ENCODE results near the gene PCMT1. TPM values are rescaled to one million over a fixed set of nuclear protein-coding genes. Genes with fewer than 3 reads are reported as not detected.
"Not testable (repeated sequence)": the region's sequence is repeated elsewhere in the genome, so short reads cannot be mapped to it uniquely, and the experiment has no call there.

The PCMT1 gene
- total RNA-seq, 2 donors from 2014 or later = 68.5 to 72.6 TPM

GRCh38 chr6:149852180-149852579, 102.6 kb downstream of the PCMT1 start:
- Histone ChIP-seq H3K27ac (ENCODE audit: low read depth, low read length) (no peak overlapping the region), H3K9me3 (ENCODE audit: control insufficient read depth, low read length) (no peaks in the 10 kb centered on the region), H3K27me3 (ENCODE audit: control insufficient read depth, insufficient read depth, low read length, poor library complexity, severe bottlenecking) (peaks cover 89% of the 10 kb centered on the region), H3K4me1 (ENCODE audit: control insufficient read depth, insufficient read depth, low read length) (no peaks in the 10 kb centered on the region), H3K4me3 (ENCODE audit: low read length) (no peak overlapping the region), H3K36me3 (ENCODE audit: control insufficient read depth, insufficient read depth, low read length) (no peaks in the 10 kb centered on the region), H3K9ac (ENCODE audit: extremely low read depth, low read length, poor library complexity, severe bottlenecking) (no peak overlapping the region)
- Mint-ChIP-seq H3K36me3 (ENCODE audit: low read depth) (no peaks in the 10 kb centered on the region), H3K27ac (no peak overlapping the region), H3K4me3 (no peak overlapping the region), H3K4me1 (peaks cover 17% of the 10 kb centered on the region), H3K9me3 (no peaks in the 10 kb centered on the region), H3K27me3 (ENCODE audit: insufficient read depth) (peaks cover 52% of the 10 kb centered on the region)
- TF ChIP-seq, protein P1, sequence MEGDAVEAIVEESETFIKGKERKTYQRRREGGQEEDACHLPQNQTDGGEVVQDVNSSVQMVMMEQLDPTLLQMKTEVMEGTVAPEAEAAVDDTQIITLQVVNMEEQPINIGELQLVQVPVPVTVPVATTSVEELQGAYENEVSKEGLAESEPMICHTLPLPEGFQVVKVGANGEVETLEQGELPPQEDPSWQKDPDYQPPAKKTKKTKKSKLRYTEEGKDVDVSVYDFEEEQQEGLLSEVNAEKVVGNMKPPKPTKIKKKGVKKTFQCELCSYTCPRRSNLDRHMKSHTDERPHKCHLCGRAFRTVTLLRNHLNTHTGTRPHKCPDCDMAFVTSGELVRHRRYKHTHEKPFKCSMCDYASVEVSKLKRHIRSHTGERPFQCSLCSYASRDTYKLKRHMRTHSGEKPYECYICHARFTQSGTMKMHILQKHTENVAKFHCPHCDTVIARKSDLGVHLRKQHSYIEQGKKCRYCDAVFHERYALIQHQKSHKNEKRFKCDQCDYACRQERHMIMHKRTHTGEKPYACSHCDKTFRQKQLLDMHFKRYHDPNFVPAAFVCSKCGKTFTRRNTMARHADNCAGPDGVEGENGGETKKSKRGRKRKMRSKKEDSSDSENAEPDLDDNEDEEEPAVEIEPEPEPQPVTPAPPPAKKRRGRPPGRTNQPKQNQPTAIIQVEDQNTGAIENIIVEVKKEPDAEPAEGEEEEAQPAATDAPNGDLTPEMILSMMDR (conservative IDR thresholded peaks at IDR 0.05) = no peak
- DNase-seq = no peak
- WGBS, 2 experiments (ENCODE audit: insufficient coverage in 1 of 2, insufficient read length in 1 of 2) = 84 to 90% methylated on average over 2 to 6 of the region's 6 CpGs

GRCh38 chr6:149852881-149853280, 103.3 kb downstream of the PCMT1 start:
- Histone ChIP-seq H3K4me3 (ENCODE audit: low read length) (no peak overlapping the region), H3K9ac (ENCODE audit: extremely low read depth, low read length, poor library complexity, severe bottlenecking) (no peak overlapping the region), H3K36me3 (ENCODE audit: control insufficient read depth, insufficient read depth, low read length) (no peaks in the 10 kb centered on the region), H3K9me3 (ENCODE audit: control insufficient read depth, low read length) (no peaks in the 10 kb centered on the region), H3K27ac (ENCODE audit: low read depth, low read length) (no peak overlapping the region), H3K4me1 (ENCODE audit: control insufficient read depth, insufficient read depth, low read length) (no peaks in the 10 kb centered on the region), H3K27me3 (ENCODE audit: control insufficient read depth, insufficient read depth, low read length, poor library complexity, severe bottlenecking) (peaks cover 88% of the 10 kb centered on the region)
- 94 to 100% methylated on average over 8 to 12 of the region's 12 CpGs for WGBS, 2 experiments (ENCODE audit: insufficient coverage in 1 of 2, insufficient read length in 1 of 2)
- no peak overlapping the region for H3K4me3 Mint-ChIP-seq
- H3K36me3 Mint-ChIP-seq (ENCODE audit: low read depth) = no peaks in the 10 kb centered on the region
- no peak for DNase-seq
- H3K27ac Mint-ChIP-seq = no peak overlapping the region
- H3K9me3 Mint-ChIP-seq = no peaks in the 10 kb centered on the region
- H3K27me3 Mint-ChIP-seq (ENCODE audit: insufficient read depth) = peaks cover 52% of the 10 kb centered on the region
- peaks cover 17% of the 10 kb centered on the region for H3K4me1 Mint-ChIP-seq
- TF ChIP-seq, protein P1 (conservative IDR thresholded peaks at IDR 0.05) = no peak

DNA sequence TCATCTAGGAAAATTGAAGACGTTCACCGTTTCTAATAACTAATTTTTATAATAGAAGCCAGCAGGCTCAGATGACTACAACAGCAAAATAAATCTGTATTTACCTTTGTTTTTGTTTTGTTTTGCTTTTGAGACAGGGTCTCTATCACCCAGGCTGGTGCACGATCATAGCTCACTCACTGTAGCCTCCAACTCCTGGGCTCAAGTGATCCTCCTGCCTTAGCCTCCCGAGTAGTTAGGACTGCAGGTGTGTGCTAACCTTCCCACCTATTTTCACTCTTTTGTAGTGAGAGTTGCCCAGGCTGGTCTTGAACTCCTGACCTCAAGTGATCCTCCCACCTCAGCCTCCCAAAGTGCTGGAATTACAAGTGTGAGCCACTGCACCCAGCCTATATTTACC, 104.5 kb downstream of the PCMT1 start:
- peaks cover 17% of the 10 kb centered on the region for H3K4me1 Mint-ChIP-seq
- H3K36me3 ChIP-seq (ENCODE audit: control insufficient read depth, insufficient read depth, low read length); DNase-seq; H3K36me3 Mint-ChIP-seq (ENCODE audit: low read depth); H3K27ac ChIP-seq (ENCODE audit: low read depth, low read length); H3K9me3 ChIP-seq (ENCODE audit: control insufficient read depth, low read length); H3K4me3 ChIP-seq (ENCODE audit: low read length); H3K9me3 Mint-ChIP-seq; H3K4me1 ChIP-seq (ENCODE audit: control insufficient read depth, insufficient read depth, low read length); H3K4me3 Mint-ChIP-seq; H3K27ac Mint-ChIP-seq; H3K9ac ChIP-seq (ENCODE audit: extremely low read depth, low read length, poor library complexity, severe bottlenecking): not testable (repeated sequence)
- 88 to 93% methylated on average over 3 to 4 of the region's 4 CpGs for whole genome bisulfite sequencing, 2 experiments (ENCODE audit: insufficient coverage in 1 of 2, insufficient read length in 1 of 2)
- peaks cover 77% of the 10 kb centered on the region for H3K27me3 ChIP-seq (ENCODE audit: control insufficient read depth, insufficient read depth, low read length, poor library complexity, severe bottlenecking)
- peaks cover 45% of the 10 kb centered on the region for H3K27me3 Mint-ChIP-seq (ENCODE audit: insufficient read depth)

DNA sequence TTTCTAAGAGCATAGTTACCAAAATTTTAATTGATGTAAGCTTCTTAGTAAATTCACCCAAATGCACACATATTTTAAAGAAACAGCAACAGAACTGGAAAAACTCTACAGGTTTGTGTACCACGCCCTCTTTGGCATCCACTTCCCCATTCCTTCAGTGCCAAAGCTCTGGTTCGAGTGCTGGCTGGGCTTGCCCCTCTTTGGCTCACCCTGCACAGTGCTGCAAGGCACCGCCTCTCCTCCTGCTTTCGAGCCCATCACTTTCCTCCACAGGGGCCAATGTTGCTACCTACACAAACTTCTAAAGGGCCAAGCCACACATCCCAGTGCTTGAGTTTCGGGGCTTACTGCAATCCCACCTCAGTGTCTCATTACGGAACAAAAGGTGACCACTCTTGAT, 105.0 kb downstream of the PCMT1 start:
- DNase-seq = no peak
- TF ChIP-seq, protein P1 (conservative IDR thresholded peaks at IDR 0.05) = no peak
- no peak overlapping the region for H3K4me3 ChIP-seq (ENCODE audit: low read length)
- 87 to 96% methylated on average over 6 of the region's 6 CpGs for WGBS, 2 experiments (ENCODE audit: insufficient coverage in 1 of 2, insufficient read length in 1 of 2)
- H3K27me3 ChIP-seq (ENCODE audit: control insufficient read depth, insufficient read depth, low read length, poor library complexity, severe bottlenecking) = peaks cover 74% of the 10 kb centered on the region
- Mint-ChIP-seq H3K36me3 (ENCODE audit: low read depth) (no peaks in the 10 kb centered on the region), H3K27ac (no peak overlapping the region), H3K4me1 (peaks cover 17% of the 10 kb centered on the region), H3K27me3 (ENCODE audit: insufficient read depth) (peaks cover 42% of the 10 kb centered on the region), H3K4me3 (no peak overlapping the region), H3K9me3 (no peaks in the 10 kb centered on the region)
- no peaks in the 10 kb centered on the region for H3K9me3 ChIP-seq (ENCODE audit: control insufficient read depth, low read length)
- H3K4me1 ChIP-seq (ENCODE audit: control insufficient read depth, insufficient read depth, low read length) = no peaks in the 10 kb centered on the region
- no peak overlapping the region for H3K27ac ChIP-seq (ENCODE audit: low read depth, low read length)
- H3K9ac ChIP-seq (ENCODE audit: extremely low read depth, low read length, poor library complexity, severe bottlenecking) = no peak overlapping the region
- no peaks in the 10 kb centered on the region for H3K36me3 ChIP-seq (ENCODE audit: control insufficient read depth, insufficient read depth, low read length)

All from endodermal cell (in vitro differentiated cells).